GM12864 (cell line): ENCODE data around the gene LAIR1.

Experiments used
- DNase-seq: peaks from one replicate; pipeline ENCODE4 v3.0.0-alpha.2; 2011; ENCODE audit warnings: low read depth
- H3K4me3 ChIP-seq: 2 replicates; pipeline ENCODE4 v1.5.1; 2011; ENCODE audit warnings: mild to moderate bottlenecking, low read depth, low read length, control low read depth
- CTCF ChIP-seq: IDR thresholded peaks from 2 replicates; pipeline ENCODE4 v1.5.1; 2011; ENCODE audit warnings: low read depth, mild to moderate bottlenecking, moderate library complexity, low read length, control low read depth, inconsistent platforms; ENCODE audit errors: missing control alignments

Gene LAIR1

GRCh38 chr19:54352546-54352945 lies 12.2 kb downstream of the LAIR1 start:
- TF ChIP-seq CTCF, result no peak
- no peak overlapping the region for H3K4me3 ChIP-seq
- no peak for DNase-seq

- DNase-seq, result no peak
- TF ChIP-seq CTCF, result no peak
- H3K4me3 ChIP-seq, result no peak overlapping the region
These were observed 12.7 kb downstream of the LAIR1 start for GRCh38 chr19:54352041-54352440.

- DNase-seq, result no peak
- no peak for TF ChIP-seq CTCF
- H3K4me3 ChIP-seq, result no peak overlapping the region
These were observed 13.3 kb downstream of the LAIR1 start for GRCh38 chr19:54351474-54351873.

GRCh38 chr19:54345938-54346386 lies 18.8 kb downstream of the LAIR1 start:
- TF ChIP-seq CTCF, result no peak
- no peak overlapping the region for H3K4me3 ChIP-seq
- peak; percentile 15 for DNase-seq

- no peak overlapping the region for H3K4me3 ChIP-seq
- TF ChIP-seq CTCF, result no peak
- DNase-seq, result no peak
These were observed 20.9 kb downstream of the LAIR1 start for GRCh38 chr19:54343868-54344267.

- TF ChIP-seq CTCF, result no peak
- no peak for DNase-seq
- no peak overlapping the region for H3K4me3 ChIP-seq
These were observed 23.4 kb downstream of the LAIR1 start for GRCh38 chr19:54341295-54341694.

- no peak overlapping the region for H3K4me3 ChIP-seq
- no peak for TF ChIP-seq CTCF
- DNase-seq, result no peak
These were observed 24.9 kb downstream of the LAIR1 start for GRCh38 chr19:54339646-54340358.
